ENCODE measurements around the gene SFXN5. TPM values are rescaled to one million over a fixed set of nuclear protein-coding genes. Genes with fewer than 3 reads are reported as not detected.

The SFXN5 gene
- polyA plus RNA-seq, 1 donor from 2014 or later: 5.8 TPM

DNA sequence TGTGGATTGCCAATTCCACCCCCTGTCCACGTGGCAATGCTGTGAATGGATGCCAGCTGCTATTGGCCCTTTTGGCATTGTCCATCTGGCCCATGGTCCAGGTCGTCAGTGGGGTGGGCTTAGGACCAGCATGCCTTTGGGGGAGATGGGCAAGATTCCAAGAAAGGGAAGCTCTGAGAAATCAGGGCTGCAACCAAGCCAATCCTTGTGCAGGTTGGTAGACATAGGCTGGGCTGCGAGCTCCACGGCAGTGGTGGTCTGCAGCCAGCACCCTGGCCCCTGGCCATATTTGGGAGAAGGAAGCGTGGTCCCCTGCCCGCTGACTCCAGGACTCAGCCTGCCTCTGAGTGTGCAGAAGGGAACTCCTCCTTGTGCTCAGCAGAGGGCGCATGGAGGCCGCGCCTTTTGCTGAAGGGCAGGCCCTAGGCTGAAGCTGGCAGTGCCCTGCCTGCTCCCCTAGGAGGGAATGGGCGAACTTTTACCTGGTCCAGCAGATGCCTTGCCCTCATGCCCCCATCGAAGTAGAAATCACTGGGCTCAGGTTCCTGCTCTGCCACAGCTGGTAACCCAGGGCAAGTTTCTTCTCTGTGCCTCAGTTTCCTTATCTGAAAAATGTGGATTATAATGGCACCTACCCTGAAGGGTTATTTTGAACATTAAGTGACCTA, 178.9 kb downstream of the SFXN5 start:
- H3K27ac ChIP-seq (ENCODE audit: low read length): no peak overlapping the region
- TF ChIP-seq EP300 (conservative IDR thresholded peaks at IDR 0.05; ENCODE audit: poor library complexity, severe bottlenecking) (no peak), RAD21 (conservative IDR thresholded peaks at IDR 0.05) (peak; percentile 88), POLR2AphosphoS5 (IDR thresholded peaks at IDR 0.05) (no peak), SMC3 (conservative IDR thresholded peaks at IDR 0.05; ENCODE audit: poor library complexity) (peak; percentile 96)
- TF ChIP-seq, protein P1, sequence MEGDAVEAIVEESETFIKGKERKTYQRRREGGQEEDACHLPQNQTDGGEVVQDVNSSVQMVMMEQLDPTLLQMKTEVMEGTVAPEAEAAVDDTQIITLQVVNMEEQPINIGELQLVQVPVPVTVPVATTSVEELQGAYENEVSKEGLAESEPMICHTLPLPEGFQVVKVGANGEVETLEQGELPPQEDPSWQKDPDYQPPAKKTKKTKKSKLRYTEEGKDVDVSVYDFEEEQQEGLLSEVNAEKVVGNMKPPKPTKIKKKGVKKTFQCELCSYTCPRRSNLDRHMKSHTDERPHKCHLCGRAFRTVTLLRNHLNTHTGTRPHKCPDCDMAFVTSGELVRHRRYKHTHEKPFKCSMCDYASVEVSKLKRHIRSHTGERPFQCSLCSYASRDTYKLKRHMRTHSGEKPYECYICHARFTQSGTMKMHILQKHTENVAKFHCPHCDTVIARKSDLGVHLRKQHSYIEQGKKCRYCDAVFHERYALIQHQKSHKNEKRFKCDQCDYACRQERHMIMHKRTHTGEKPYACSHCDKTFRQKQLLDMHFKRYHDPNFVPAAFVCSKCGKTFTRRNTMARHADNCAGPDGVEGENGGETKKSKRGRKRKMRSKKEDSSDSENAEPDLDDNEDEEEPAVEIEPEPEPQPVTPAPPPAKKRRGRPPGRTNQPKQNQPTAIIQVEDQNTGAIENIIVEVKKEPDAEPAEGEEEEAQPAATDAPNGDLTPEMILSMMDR (IDR thresholded peaks at IDR 0.05; ENCODE audit: poor library complexity, severe bottlenecking): peak; percentile 89
- H3K4me3 ChIP-seq (ENCODE audit: low read length): no peak overlapping the region
- no peaks in the 10 kb centered on the region for H3K9me2 ChIP-seq (ENCODE audit: insufficient read depth, low read length)
- H3K27me3 ChIP-seq (ENCODE audit: insufficient read depth, low read depth, low read length): no peaks in the 10 kb centered on the region
- no peaks in the 10 kb centered on the region for H3K36me3 ChIP-seq (ENCODE audit: insufficient read depth, low read length)
- no peak overlapping the region for H3K9ac ChIP-seq (ENCODE audit: low read length)
- no peaks in the 10 kb centered on the region for H3K79me2 ChIP-seq (replicated peaks; ENCODE audit: insufficient read depth, low read length)
- H3K4me2 ChIP-seq (ENCODE audit: low read length): no peak overlapping the region
- no peaks in the 10 kb centered on the region for H3K9me3 ChIP-seq (ENCODE audit: low read length)
- no peaks in the 10 kb centered on the region for H4K20me1 ChIP-seq (ENCODE audit: insufficient read depth)
- H2AFZ ChIP-seq (ENCODE audit: low read depth, low read length): no peak overlapping the region
- H3F3A ChIP-seq (ENCODE audit: insufficient read depth, low read length, poor library complexity, severe bottlenecking): no peaks in the 10 kb centered on the region

Other genes starting within 250 kb of the SFXN5 start
- gene EXOC6B, start 245.7 kb downstream of the SFXN5 start, polyA plus RNA-seq: 22.6 and 23.4 TPM in 2 replicates
- gene SPR, start 184.3 kb downstream of the SFXN5 start, polyA plus RNA-seq: 0.98 and 1.8 TPM in 2 replicates
- 0.33 and 0.70 TPM in 2 replicates for gene EMX1, start 154.2 kb downstream of the SFXN5 start, polyA plus RNA-seq
- 2.6 and 3.3 TPM in 2 replicates for gene RAB11FIP5, start 41.2 kb upstream of the SFXN5 start, polyA plus RNA-seq
- gene NOTO, start 130.9 kb upstream of the SFXN5 start, polyA plus RNA-seq: not detected in 2 replicates
- gene SMYD5, start 142.5 kb upstream of the SFXN5 start, polyA plus RNA-seq: 15.5 and 21.3 TPM in 2 replicates
- gene PRADC1, start 161.5 kb upstream of the SFXN5 start, polyA plus RNA-seq: 36.5 TPM in 2 replicates
- 309 and 310 TPM in 2 replicates for gene CCT7, start 162.6 kb upstream of the SFXN5 start, polyA plus RNA-seq
- gene FBXO41, start 212.8 kb upstream of the SFXN5 start, polyA plus RNA-seq: 6.0 and 6.7 TPM in 2 replicates
- gene EGR4, start 221.8 kb upstream of the SFXN5 start, polyA plus RNA-seq: 0.90 TPM in 1 of 2 replicates, not detected in the other

Measured in neural cell (in vitro differentiated cells).